ENCODE measurements around the gene PAX5. TPM values are rescaled to one million over a fixed set of nuclear protein-coding genes. Genes with fewer than 3 reads are reported as not detected.

Gene PAX5
- total RNA-seq, 1 experiment from 2014 or later: not detected

- no peak for DNase-seq (ENCODE audit: extremely low read depth, low read depth)
These were observed 214.8 kb downstream of the PAX5 start for GRCh38 chr9:36818965-36819870.

GRCh38 chr9:36818242-36818938 is 215.7 kb downstream of the PAX5 start:
- no peak for DNase-seq (ENCODE audit: extremely low read depth, low read depth)

- no peak for DNase-seq (ENCODE audit: extremely low read depth, low read depth)
These were observed 216.8 kb downstream of the PAX5 start for GRCh38 chr9:36817160-36817834.

- DNase-seq (ENCODE audit: extremely low read depth, low read depth): no peak
These were observed 217.7 kb downstream of the PAX5 start for GRCh38 chr9:36816371-36816770.

- DNase-seq (ENCODE audit: extremely low read depth, low read depth): no peak
These were observed 218.3 kb downstream of the PAX5 start for GRCh38 chr9:36815566-36816348.

GRCh38 chr9:36815023-36815422 is 219.0 kb downstream of the PAX5 start:
- no peak for DNase-seq (ENCODE audit: extremely low read depth, low read depth)

- no peak for DNase-seq (ENCODE audit: extremely low read depth, low read depth)
These were observed 220.9 kb downstream of the PAX5 start for GRCh38 chr9:36813154-36813553.

- DNase-seq (ENCODE audit: extremely low read depth, low read depth): no peak
These were observed 221.5 kb downstream of the PAX5 start for GRCh38 chr9:36812556-36812955.

GRCh38 chr9:36808251-36808650 is 225.8 kb downstream of the PAX5 start:
- DNase-seq (ENCODE audit: extremely low read depth, low read depth): no peak

GRCh38 chr9:36803961-36804360 is 230.1 kb downstream of the PAX5 start:
- DNase-seq (ENCODE audit: extremely low read depth, low read depth): no peak

GRCh38 chr9:36802201-36802920 is 231.7 kb downstream of the PAX5 start:
- no peak for DNase-seq (ENCODE audit: extremely low read depth, low read depth)

GRCh38 chr9:36800455-36800854 is 233.6 kb downstream of the PAX5 start:
- no peak for DNase-seq (ENCODE audit: extremely low read depth, low read depth)

- no peak for DNase-seq (ENCODE audit: extremely low read depth, low read depth)
These were observed 235.6 kb downstream of the PAX5 start for GRCh38 chr9:36798350-36799065.

- DNase-seq (ENCODE audit: extremely low read depth, low read depth): no peak
These were observed 236.4 kb downstream of the PAX5 start for GRCh38 chr9:36797471-36798220.

GRCh38 chr9:36796671-36797419 is 237.2 kb downstream of the PAX5 start:
- no peak for DNase-seq (ENCODE audit: extremely low read depth, low read depth)

GRCh38 chr9:36794461-36794860 is 239.6 kb downstream of the PAX5 start:
- DNase-seq (ENCODE audit: extremely low read depth, low read depth): no peak

- no peak for DNase-seq (ENCODE audit: extremely low read depth, low read depth)
These were observed 240.8 kb downstream of the PAX5 start for GRCh38 chr9:36793277-36793676.
